Thyroid gland (tissue), 4 donors: Measurements from ENCODE around the gene UNC45B. TPM values are rescaled to one million over a fixed set of nuclear protein-coding genes. Genes with fewer than 3 reads are reported as not detected.
A peak's percentile ranks its signal among the peaks of the same experiment; 100 is the strongest.
"Not testable (repeated sequence)": the region's sequence is repeated elsewhere in the genome, so short reads cannot be mapped to it uniquely, and the experiment has no call there.

ENCODE experiments used
- DNase-seq, 2 donors: peaks; one replicate each; pipeline ENCODE4 v3.0.0-alpha.2; 2019
- H3K27ac ChIP-seq, 3 donors: fragments of 200-600 bp; sonication (generic); 1 replicate in 2 of 3; 2 replicates in 1 of 3; pipeline ENCODE4 v1.5.1; 2016 to 2019; ENCODE audit warnings: mild to moderate bottlenecking in 1 of 3, moderate library complexity in 1 of 3
- H3K27me3 ChIP-seq: fragments of 200-600 bp; sonication (generic); one replicate; pipeline ENCODE4 v1.5.1; 2019
- H3K36me3 ChIP-seq, 2 donors: fragments of 200-600 bp; sonication (generic); one replicate each; pipeline ENCODE4 v1.5.1; 2016 to 2019
- H3K4me1 ChIP-seq, 2 donors: fragments of 200-600 bp; sonication (generic); one replicate each; pipeline ENCODE4 v1.5.1; 2017 to 2019
- H3K4me3 ChIP-seq, 3 donors: fragments of 200-600 bp; sonication (generic); replicated peaks in 1 of 3; 1 replicate in 2 of 3; 2 replicates in 1 of 3; pipeline ENCODE4 v1.5.1; 2016; ENCODE audit warnings: mild to moderate bottlenecking in 1 of 3
- H3K9me3 ChIP-seq: fragments of 200-600 bp; sonication (generic); one replicate; pipeline ENCODE4 v1.5.1; 2017
- POLR2A ChIP-seq, 2 donors: fragments of 450-650 bp; IDR thresholded peaks; one replicate each; pipeline ENCODE4 v1.6.1; 2017; ENCODE audit warnings: antibody characterized with exemption in 2 of 2, mild to moderate bottlenecking in 2 of 2, moderate library complexity in 1 of 2
- WGBS, 2 donors: methylation state at CpG; one replicate each; pipeline ENCODE4 v1.1.5; 2017; 5-methylcytosine and 5-hydroxymethylcytosine counted together
- intact Hi-C: fragments of 100-400 bp; cut with DNase I; formaldehyde crosslinking; loops from one replicate; pipeline ENCODE4 v1.15.1; 2023
- total RNA-seq, 4 donors: library from RNA; depleted of rRNA; stranded (reverse); fragments of >200 nt; gene quantifications; one replicate each; pipeline ENCODE4 v1.2.3, GENCODE V29; 2016
- TF ChIP-seq, protein P1 (sequence below), 6 experiments: fragments of 200-600 bp in 3 of 6; fragments of 450-650 bp in 3 of 6; sonication (generic) in 3 of 6; IDR thresholded peaks; one replicate each; pipeline ENCODE4 v1.5.1; 2016 to 2019; ENCODE audit warnings: antibody characterized with exemption in 6 of 6, mild to moderate bottlenecking in 2 of 6, inconsistent platforms in 1 of 6, moderate library complexity in 1 of 6

UNC45B gene
- total RNA-seq, 4 donors from 2014 or later, result not detected

DNA sequence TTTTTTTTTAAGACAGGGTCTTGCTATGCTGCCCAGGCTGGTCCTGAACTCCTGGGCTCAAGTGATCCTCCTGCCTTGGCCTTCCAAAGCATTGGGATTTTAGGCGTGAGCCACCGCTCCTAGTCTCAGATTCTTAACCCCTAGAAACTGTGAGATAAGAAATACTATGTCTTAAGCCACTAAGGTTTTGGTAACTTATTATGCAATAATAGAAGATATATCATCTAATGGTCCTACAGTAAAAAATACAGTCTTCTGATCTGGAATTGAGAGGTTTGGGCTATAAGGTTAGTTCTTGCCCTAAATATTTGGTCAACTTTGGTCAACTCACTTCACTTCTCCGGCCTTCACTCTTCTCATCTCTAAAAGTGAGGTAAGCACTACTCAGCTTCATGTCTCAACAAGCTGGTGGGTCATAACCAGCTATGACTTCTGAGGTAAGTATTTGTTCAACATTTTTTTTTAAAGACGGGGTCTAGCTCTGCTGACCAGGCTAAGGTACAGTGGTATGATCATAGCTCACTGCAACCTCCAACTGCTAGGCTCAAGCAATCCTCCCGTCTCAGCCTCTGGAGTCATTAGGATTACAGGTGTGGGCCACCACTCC is 42.7 kb upstream of the UNC45B start:
- intact Hi-C loops, result no loop called here
- whole genome bisulfite sequencing, 2 donors, result 97% methylated on average over 5 of the region's 5 CpGs
- H3K9me3 ChIP-seq, result no peaks in the 10 kb centered on the region
- no peak overlapping the region for H3K27ac ChIP-seq
- no peaks in the 10 kb centered on the region for H3K4me1 ChIP-seq
- no peak for DNase-seq
- peaks cover 15 to 21% of the 10 kb centered on the region in 2 donors for H3K36me3 ChIP-seq
- no peaks in the 10 kb centered on the region for H3K27me3 ChIP-seq
- TF ChIP-seq, protein P1, sequence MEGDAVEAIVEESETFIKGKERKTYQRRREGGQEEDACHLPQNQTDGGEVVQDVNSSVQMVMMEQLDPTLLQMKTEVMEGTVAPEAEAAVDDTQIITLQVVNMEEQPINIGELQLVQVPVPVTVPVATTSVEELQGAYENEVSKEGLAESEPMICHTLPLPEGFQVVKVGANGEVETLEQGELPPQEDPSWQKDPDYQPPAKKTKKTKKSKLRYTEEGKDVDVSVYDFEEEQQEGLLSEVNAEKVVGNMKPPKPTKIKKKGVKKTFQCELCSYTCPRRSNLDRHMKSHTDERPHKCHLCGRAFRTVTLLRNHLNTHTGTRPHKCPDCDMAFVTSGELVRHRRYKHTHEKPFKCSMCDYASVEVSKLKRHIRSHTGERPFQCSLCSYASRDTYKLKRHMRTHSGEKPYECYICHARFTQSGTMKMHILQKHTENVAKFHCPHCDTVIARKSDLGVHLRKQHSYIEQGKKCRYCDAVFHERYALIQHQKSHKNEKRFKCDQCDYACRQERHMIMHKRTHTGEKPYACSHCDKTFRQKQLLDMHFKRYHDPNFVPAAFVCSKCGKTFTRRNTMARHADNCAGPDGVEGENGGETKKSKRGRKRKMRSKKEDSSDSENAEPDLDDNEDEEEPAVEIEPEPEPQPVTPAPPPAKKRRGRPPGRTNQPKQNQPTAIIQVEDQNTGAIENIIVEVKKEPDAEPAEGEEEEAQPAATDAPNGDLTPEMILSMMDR (IDR thresholded peaks at IDR 0.05), result no peak
- no peak for TF ChIP-seq POLR2A (IDR thresholded peaks at IDR 0.05)
- no peak overlapping the region for H3K4me3 ChIP-seq

DNA sequence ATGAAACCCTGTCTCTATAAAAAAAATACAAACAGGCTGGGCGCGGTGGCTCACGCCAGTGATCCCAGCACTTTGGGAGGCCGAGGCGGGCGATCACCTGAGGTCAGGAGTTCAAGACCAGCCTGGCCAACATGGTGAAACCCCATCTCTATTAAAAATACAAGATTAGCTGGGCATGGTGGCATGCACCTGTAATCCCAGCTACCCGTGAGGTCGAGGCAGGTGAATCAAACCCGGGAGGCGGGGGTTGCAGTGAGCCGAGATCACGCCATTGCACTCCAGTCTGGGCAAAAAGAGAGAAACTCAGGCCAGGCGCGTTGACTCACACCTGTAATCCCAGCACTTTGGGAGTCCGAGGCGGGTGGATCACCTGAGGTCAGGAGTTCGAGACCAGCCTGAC is 36.8 kb upstream of the UNC45B start:
- DNase-seq, H3K36me3 ChIP-seq, intact Hi-C loops, H3K4me1 ChIP-seq, H3K27ac ChIP-seq, H3K9me3 ChIP-seq, H3K27me3 ChIP-seq, H3K4me3 ChIP-seq: not testable (repeated sequence)
- WGBS, 2 donors, result 98% methylated on average over 17 of the region's 17 CpGs

DNA sequence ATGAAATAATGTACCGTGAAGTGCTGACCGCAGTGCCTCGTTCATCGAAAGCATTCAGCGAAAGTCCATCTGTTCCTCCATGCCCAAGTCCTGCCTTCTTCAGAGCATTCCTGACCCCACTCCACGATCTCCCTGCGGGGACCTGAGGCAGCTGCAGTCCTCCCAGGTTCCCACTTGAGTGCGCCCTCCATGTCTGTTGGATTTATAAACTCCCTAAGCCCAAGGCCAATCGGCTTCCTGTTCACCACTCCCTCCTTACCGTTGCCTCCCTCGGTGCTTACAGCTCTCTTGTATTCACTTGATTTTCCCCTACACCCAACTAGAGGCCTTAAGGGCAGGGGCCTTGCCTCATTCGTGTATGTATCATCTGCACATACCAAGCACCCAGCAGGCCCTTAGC is 30.8 kb upstream of the UNC45B start:
- intact Hi-C loops, result no loop called here
- TF ChIP-seq, protein P1 (IDR thresholded peaks at IDR 0.05), result no peak
- no peak for TF ChIP-seq POLR2A (IDR thresholded peaks at IDR 0.05)
- Histone ChIP-seq H3K36me3 (no peaks in the 10 kb centered on the region), H3K27ac (no peak overlapping the region), H3K27me3 (no peaks in the 10 kb centered on the region), H3K4me3 (no peak overlapping the region), H3K4me1 (peaks cover 11 to 18% of the 10 kb centered on the region in 2 donors), H3K9me3 (no peaks in the 10 kb centered on the region)
- WGBS, 2 donors, result 79 to 83% methylated on average over 12 of the region's 12 CpGs
- DNase-seq, result no peak

DNA sequence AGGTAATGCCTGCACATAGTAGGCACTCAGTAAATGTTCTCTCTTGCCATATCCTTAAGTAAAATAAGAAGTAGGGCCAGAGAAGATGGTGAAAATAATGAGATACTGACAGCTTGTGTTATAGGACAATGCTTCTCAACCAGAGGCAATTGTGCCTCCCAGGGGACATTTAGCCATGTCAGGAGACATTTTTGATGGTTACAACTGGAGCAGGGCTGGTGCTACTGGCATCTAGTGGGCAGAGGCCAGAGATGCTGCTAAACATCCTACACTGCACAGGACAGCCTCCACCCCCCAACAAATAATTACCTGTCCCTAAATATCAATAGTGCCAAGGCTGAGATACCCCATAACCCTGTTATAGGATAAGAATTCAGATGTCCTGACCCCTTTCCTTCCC is 29.6 kb upstream of the UNC45B start:
- Histone ChIP-seq H3K4me1 (peaks cover 11 to 18% of the 10 kb centered on the region in 2 donors), H3K36me3 (no peaks in the 10 kb centered on the region), H3K4me3 (no peak overlapping the region), H3K27me3 (no peaks in the 10 kb centered on the region), H3K9me3 (no peaks in the 10 kb centered on the region), H3K27ac (no peak overlapping the region)
- no peak for TF ChIP-seq POLR2A (IDR thresholded peaks at IDR 0.05)
- TF ChIP-seq, protein P1 (IDR thresholded peaks at IDR 0.05), result peak in 2 of 6 experiments; percentile 22 to 28
- intact Hi-C loops, result no loop called here
- peak in 1 of 2 donors; percentile 26 for DNase-seq

DNA sequence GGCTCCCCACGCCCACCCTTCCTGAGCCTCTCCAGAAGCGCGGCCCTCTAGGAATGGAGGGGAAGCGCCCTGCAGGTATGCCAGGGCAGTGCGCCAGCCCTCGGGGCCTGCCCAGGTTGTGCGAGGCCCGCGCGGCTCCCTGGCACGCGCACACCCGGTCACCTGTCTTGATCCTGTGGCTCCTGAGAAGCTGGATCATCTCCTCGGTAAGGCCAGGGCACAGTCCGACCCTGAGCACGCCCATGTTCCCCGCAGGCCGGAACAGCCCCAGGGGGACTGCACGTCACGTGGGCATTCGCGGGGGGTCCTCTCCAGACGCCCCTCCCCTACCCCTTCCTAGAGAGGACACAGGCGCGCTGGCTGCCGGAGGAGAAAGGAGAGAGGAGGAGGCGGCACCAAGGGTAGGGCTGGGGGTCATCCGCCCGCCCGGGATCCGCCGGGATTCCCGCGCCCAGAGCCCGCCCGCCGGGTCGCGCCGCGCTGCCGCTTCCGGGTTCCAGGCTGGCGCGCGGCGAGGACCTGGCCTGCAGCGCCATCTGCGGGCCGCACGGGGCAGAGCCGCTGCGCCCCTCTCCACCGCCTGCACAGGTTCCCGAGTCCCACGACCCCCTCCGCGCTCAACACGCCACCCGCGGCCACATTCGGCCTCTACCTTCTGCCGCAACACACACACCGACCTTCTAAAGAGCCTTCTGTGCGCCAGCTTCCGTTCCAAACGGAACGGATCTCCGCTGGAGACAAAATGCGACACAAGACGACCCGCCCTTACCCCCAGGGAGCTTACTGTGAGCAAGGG is 28.0 kb upstream of the UNC45B start, which contains the start of gene RAD51D:
Gene RAD51D (minus strand): TSS at position 491 of the 796 bp plus-strand sequence. CDS start 247 bp downstream, at position 244.
- Histone ChIP-seq H3K27ac (peak within 1 kb of the TSS; percentile 64 to 76 (median 64)), H3K27me3 (no peaks in the 10 kb centered on the region), H3K36me3 (no peaks in the 10 kb centered on the region), H3K4me3 (peak within 1 kb of the TSS; percentile 2 to 77 (median 69)), H3K4me1 (peaks cover 11 to 14% of the 10 kb centered on the region in 2 donors), H3K9me3 (no peaks in the 10 kb centered on the region)
- intact Hi-C loops, result loop anchor here (5.0 kb wide), 2 partner anchors 577 to 702 kb away; no protein-coding TSS in a partner anchor
- TF ChIP-seq, protein P1 (IDR thresholded peaks at IDR 0.05), result peak; percentile 53 to 99 (median 92)
- TF ChIP-seq POLR2A (IDR thresholded peaks at IDR 0.05), result peak in 1 of 2 donors; percentile 57
- WGBS, 2 donors, result 2% methylated on average over 16 to 21 of the region's 72 CpGs
- DNase-seq, result peak; percentile 80 to 82
